ENCODE data around the gene UGT1A8. TPM values are rescaled to one million over a fixed set of nuclear protein-coding genes. Genes with fewer than 3 reads are reported as not detected.

UGT1A8 gene
- total and polyA plus RNA-seq, 7 donors = not detected

DNA sequence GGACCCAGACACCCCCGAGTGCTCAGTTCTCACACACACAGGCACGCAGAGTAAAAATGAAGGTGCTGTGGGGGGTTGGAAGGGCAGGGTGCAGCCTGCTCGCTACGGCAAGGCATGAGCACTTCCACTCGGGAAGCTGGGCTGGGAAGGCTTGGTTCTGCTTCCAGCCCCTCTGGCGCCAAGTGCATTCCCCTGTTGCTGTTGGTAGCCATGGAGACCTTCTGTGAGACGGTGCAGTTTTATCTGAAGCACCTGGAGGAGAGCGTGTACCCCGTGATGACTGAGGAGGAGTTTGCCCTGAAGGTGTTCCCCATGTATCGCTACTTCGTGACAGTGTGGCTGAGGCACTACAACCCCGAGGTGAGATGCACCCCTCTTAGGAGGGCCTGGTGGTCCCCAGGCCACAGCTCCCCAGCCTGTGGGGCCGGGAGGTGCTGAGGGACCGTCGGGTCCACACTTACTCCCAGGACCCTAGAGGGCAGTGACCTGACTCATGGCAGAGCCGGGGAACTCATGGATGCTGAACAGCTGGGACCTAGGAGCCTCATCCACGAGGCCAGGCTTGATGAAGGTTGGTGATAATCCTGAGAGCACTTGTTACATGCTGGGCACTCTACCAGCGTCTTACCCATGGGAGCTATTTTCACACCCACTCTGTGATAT is 176.2 kb downstream of the UGT1A8 start:
- no peaks in the 10 kb centered on the region for H3K27me3 ChIP-seq (ENCODE audit: insufficient read depth in 3 of 3, low read length in 2 of 3)
- no peak overlapping the region for H3K27ac ChIP-seq
- WGBS, 3 donors = 74 to 75% (median 75%) methylated on average over 18 of the region's 18 CpGs
- H3K9me3 ChIP-seq = no peaks in the 10 kb centered on the region
- no peak overlapping the region for H3K4me3 ChIP-seq
- intact Hi-C loops (cut with DNase I) = no loop called here
- no peaks in the 10 kb centered on the region for H3K36me3 ChIP-seq (ENCODE audit: insufficient read depth in 1 of 2, low read depth in 1 of 2)
- no peaks in the 10 kb centered on the region for H3K4me1 ChIP-seq
- DNase-seq = no peak
- TF ChIP-seq, protein P1, sequence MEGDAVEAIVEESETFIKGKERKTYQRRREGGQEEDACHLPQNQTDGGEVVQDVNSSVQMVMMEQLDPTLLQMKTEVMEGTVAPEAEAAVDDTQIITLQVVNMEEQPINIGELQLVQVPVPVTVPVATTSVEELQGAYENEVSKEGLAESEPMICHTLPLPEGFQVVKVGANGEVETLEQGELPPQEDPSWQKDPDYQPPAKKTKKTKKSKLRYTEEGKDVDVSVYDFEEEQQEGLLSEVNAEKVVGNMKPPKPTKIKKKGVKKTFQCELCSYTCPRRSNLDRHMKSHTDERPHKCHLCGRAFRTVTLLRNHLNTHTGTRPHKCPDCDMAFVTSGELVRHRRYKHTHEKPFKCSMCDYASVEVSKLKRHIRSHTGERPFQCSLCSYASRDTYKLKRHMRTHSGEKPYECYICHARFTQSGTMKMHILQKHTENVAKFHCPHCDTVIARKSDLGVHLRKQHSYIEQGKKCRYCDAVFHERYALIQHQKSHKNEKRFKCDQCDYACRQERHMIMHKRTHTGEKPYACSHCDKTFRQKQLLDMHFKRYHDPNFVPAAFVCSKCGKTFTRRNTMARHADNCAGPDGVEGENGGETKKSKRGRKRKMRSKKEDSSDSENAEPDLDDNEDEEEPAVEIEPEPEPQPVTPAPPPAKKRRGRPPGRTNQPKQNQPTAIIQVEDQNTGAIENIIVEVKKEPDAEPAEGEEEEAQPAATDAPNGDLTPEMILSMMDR (IDR thresholded peaks at IDR 0.05) = no peak
- no peak for ATAC-seq

DNA sequence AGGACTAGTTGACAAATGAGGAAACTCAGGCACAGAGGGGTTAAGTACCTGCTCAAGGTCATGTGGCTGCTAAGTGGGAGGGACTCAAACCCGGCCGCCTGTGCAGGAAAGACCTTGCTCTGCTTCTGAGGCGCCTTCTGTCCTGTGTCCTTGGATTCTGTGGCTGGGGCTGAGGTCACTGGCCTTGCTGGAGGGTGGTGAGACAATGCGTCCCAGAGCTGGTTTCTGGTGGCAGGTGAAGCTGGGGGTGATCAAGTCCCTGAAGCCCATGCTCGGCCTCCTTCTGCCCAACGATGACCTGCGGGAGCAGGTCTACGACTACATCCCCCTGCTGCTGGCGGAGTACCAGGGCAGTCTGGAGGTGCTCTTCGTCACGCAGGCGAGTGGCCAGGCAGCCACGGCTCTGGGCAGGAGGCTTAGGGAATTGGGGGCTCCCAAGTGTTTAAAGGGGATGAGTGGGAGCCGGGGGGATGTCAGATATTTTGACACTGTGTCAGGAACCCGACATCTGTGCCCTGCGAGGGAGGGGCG is 176.8 kb downstream of the UGT1A8 start:
- Histone ChIP-seq H3K9me3 (no peaks in the 10 kb centered on the region), H3K4me1 (no peaks in the 10 kb centered on the region), H3K27ac (no peak overlapping the region), H3K27me3 (ENCODE audit: insufficient read depth in 3 of 3, low read length in 2 of 3) (no peaks in the 10 kb centered on the region), H3K4me3 (no peak overlapping the region), H3K36me3 (ENCODE audit: insufficient read depth in 1 of 2, low read depth in 1 of 2) (no peaks in the 10 kb centered on the region)
- WGBS, 3 donors = 72 to 73% (median 73%) methylated on average over 17 of the region's 17 CpGs
- DNase-seq = no peak
- no peak for ATAC-seq
- TF ChIP-seq, protein P1 (IDR thresholded peaks at IDR 0.05) = no peak
- intact Hi-C loops (cut with DNase I) = no loop called here

DNA sequence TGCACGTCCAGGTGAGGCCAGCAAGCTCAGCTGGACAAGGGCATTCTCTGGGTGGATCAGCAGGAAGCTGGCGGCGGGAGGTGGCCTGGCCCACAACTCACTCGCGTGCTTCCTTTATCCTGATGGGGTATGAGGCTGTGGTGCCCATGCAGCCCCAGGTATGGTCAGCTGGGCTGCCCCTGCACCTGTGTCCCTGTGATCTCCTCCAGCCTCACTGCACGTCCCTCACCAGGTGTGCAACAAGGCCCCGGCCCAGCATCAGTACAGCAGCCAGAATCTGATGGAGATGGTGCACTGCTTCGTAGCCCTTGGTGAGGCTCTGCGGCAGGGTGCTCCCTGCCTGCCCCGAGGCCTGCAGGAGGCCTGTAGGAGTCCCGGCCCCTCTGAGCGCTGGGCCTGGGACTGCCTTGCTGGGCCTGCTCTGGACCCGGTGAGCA is 178.3 kb downstream of the UGT1A8 start:
- Histone ChIP-seq H3K27me3 (ENCODE audit: insufficient read depth in 3 of 3, low read length in 2 of 3) (no peaks in the 10 kb centered on the region), H3K36me3 (ENCODE audit: insufficient read depth in 1 of 2, low read depth in 1 of 2) (no peaks in the 10 kb centered on the region), H3K4me3 (no peak overlapping the region), H3K27ac (no peak overlapping the region), H3K9me3 (no peaks in the 10 kb centered on the region), H3K4me1 (no peaks in the 10 kb centered on the region)
- TF ChIP-seq, protein P1 (IDR thresholded peaks at IDR 0.05) = no peak
- WGBS, 3 donors = 86 to 93% (median 92%) methylated on average over 13 of the region's 13 CpGs
- intact Hi-C loops (cut with DNase I) = no loop called here
- ATAC-seq (no peak), DNase-seq (no peak)

DNA sequence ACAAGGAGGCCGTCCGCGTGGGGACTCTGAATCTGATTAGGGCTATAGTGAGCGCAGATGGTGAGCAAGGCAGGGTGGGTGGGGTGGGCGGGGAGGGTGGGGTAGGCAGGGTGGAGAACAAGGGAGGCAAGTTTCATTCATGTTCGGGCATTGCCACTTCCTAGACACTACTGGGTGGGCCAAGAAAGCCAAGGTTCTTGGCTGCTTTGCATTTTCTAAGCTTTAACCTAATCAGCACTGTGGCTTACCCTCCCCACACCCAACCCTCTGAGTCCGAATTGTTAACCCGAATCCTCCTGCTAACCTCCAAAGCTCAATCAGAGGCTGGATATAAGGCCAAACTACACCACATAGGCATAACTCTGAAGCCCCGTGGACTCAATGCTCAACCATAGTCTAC is 178.8 kb downstream of the UGT1A8 start:
- DNase-seq (no peak), ATAC-seq (no peak)
- Histone ChIP-seq H3K27ac (no peak overlapping the region), H3K27me3 (ENCODE audit: insufficient read depth in 3 of 3, low read length in 2 of 3) (no peaks in the 10 kb centered on the region), H3K9me3 (no peaks in the 10 kb centered on the region), H3K36me3 (ENCODE audit: insufficient read depth in 1 of 2, low read depth in 1 of 2) (no peaks in the 10 kb centered on the region), H3K4me3 (no peak overlapping the region), H3K4me1 (no peaks in the 10 kb centered on the region)
- TF ChIP-seq, protein P1 (IDR thresholded peaks at IDR 0.05) = no peak
- intact Hi-C loops (cut with DNase I) = no loop called here
- WGBS, 3 donors = 79 to 87% (median 83%) methylated on average over 9 of the region's 9 CpGs
